NCI-H69 (cell line): ENCODE results near the gene KLHL40.

Experiments
- DNase-seq: peaks from one replicate; lab custom pipeline; 2025; lab: John Stamatoyannopoulos, UW

The KLHL40 gene

GRCh38 chr3:42690191-42690590 lies 4.9 kb downstream of the KLHL40 start:
- DNase-seq = no peak

- no peak for DNase-seq
These were observed 5.7 kb downstream of the KLHL40 start for GRCh38 chr3:42690766-42691680.

GRCh38 chr3:42691816-42692666 lies 6.7 kb downstream of the KLHL40 start:
- DNase-seq = no peak

- DNase-seq = no peak
These were observed 7.6 kb downstream of the KLHL40 start for GRCh38 chr3:42692667-42693529.

GRCh38 chr3:42693530-42693930 lies 8.2 kb downstream of the KLHL40 start:
- no peak for DNase-seq

GRCh38 chr3:42694366-42694765 lies 9.0 kb downstream of the KLHL40 start:
- no peak for DNase-seq

GRCh38 chr3:42696356-42697288 lies 11.3 kb downstream of the KLHL40 start:
- DNase-seq = no peak

- no peak for DNase-seq
These were observed 12.1 kb downstream of the KLHL40 start for GRCh38 chr3:42697289-42698051.

GRCh38 chr3:42698216-42698910 lies 13.0 kb downstream of the KLHL40 start:
- no peak for DNase-seq

GRCh38 chr3:42698911-42699230 lies 13.5 kb downstream of the KLHL40 start:
- no peak for DNase-seq

GRCh38 chr3:42699511-42699971 lies 14.2 kb downstream of the KLHL40 start:
- no peak for DNase-seq

- no peak for DNase-seq
These were observed 15.3 kb downstream of the KLHL40 start for GRCh38 chr3:42700366-42701288.

- DNase-seq = peak; percentile 6
These were observed 16.2 kb downstream of the KLHL40 start for GRCh38 chr3:42701371-42702065.

GRCh38 chr3:42702066-42702951 lies 17.0 kb downstream of the KLHL40 start, which contains the start of gene HHATL:
TSS of gene HHATL (minus strand) at chr3:42702798. CDS start at chr3:42700826, 1,972 bp downstream.
- no peak for DNase-seq

GRCh38 chr3:42702982-42703694 lies 17.8 kb downstream of the KLHL40 start:
- DNase-seq = no peak

- no peak for DNase-seq
These were observed 18.3 kb downstream of the KLHL40 start for GRCh38 chr3:42703695-42704025.
